HG02884 (cell line): ENCODE data around the gene HAUS2.

Experiments used
- ATAC-seq: cut with Tn5 transposase; IDR thresholded peaks from one replicate; pipeline ENCODE4 v1.9.1; 2021; ENCODE audit warnings: mild to moderate bottlenecking, moderate library complexity; ENCODE audit not compliant: unreplicated experiment

HAUS2 gene

GRCh38 chr15:42605796-42606195 is 57.2 kb downstream of the HAUS2 start:
- ATAC-seq = no peak

DNA sequence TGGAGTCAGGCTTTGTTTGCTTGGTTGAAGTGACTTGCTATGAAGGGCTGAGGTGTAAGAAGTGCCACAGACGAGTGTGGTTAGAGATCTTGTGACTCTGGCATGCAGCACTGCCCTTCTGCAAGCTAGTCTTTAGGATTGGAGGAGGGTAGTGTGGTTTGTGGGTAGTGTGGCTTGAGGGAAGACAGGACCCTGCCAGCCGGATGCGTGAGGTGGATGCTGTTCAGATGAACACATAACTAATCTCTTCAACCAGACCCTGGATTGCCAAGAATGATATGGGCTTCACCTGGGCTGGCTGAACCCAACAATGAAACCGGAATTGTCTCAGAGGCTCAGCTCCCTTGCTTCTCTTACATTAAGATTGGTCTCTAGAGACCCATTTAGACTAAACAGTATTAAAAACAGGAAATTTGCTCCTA is 59.5 kb downstream of the HAUS2 start:
- ATAC-seq = no peak

DNA sequence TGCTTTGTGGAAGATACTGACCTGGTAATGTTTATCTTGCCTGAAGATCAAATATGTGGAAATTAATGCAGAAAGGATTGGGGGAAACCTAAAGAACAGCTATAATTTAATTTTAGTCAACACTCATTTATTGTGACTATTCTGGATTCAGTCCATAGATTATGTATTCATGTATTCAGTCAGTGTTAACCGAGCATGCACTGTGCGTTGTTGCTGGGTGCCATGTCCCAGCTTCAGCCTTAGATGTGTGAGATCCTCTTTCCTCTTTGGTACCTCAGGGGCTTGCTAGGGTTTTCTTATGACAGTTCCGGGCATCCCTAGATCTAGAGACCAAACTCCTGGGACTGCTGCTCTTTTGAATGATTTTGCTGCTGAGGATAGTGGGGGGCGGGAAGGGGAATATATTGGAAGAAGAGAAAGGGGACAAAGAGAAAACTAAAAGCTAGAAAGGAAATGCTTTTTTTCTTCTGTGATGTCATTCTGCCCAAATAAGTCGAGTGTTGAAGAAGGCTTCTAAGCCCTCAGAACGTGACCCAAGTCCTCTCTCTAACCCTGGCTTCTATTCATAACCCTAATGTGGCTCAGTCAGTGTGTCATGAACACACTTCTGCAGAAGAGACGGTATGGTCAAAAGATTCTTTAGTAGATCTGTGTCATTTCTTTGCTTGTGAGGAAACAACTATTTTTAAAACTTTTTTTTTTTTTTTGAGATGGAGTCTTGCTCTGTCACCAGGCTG is 60.3 kb downstream of the HAUS2 start:
- no peak for ATAC-seq

DNA sequence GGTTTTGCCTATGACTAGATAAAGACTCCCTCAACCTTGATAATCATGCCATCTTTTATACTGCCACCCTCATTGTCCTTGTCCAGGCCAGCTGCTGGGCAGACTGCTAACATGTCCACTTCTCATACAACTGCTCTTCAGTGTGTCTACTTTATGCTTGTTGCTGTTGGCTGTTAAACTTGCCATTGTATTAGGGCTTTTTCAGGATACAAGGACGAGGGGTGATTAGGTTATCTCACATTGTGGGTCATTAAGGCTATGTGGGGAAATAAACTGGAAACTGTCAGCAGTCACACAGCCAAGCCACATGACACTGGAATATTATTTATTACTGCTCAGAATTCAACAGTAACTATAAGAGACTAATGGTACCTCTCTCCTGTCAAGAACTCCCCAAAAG is 62.9 kb downstream of the HAUS2 start:
- no peak for ATAC-seq

DNA sequence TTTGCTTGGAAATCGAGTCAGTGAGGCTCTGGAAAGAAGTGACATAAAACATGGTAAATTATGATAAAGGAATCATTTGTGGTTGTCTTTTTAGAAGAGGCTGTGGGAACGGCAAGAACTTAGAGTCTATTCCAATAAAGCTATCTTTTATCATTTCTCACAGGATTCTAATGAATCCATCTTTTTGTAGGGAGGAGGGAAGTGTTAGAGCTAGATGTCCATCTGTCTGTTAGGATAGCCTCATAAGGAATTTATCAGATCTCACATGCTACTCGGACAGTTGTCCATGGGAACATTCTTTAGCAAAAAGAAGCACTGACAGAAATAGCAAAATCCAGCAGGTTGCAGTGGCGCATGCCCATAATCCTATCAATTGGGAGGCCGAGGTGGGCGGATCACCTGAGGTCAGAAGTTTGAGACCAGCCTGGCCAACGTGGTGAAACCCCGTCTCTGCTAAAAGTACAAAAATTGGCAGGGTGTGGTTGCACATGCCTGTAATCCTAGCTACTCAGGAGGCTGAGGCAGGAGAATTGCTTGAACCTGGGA is 63.8 kb downstream of the HAUS2 start:
- ATAC-seq = no peak

- ATAC-seq = no peak
Measured at GRCh38 chr15:42616107-42616506, 67.5 kb downstream of the HAUS2 start.
